ENCODE results near the gene ATP10A. TPM values are rescaled to one million over a fixed set of nuclear protein-coding genes. Genes with fewer than 3 reads are reported as not detected.

ATP10A gene
- total RNA-seq, 1 experiment from 2014 or later, result not detected

GRCh38 chr15:25728816-25729215 lies 134.3 kb downstream of the ATP10A start:
- DNase-seq, result no peak
- H3K27me3 ChIP-seq (ENCODE audit: low read length), result no peaks in the 10 kb centered on the region
- H3K4me1 ChIP-seq (ENCODE audit: low read length), result no peaks in the 10 kb centered on the region
- no peak overlapping the region for H3K9ac ChIP-seq (ENCODE audit: low read length)
- H3K4me2 ChIP-seq (ENCODE audit: low read depth, low read length, poor library complexity, severe bottlenecking), result no peak overlapping the region
- H3K27ac ChIP-seq (ENCODE audit: low read length), result no peak overlapping the region
- H3K4me3 ChIP-seq (ENCODE audit: low read length), result no peak overlapping the region
- no peaks in the 10 kb centered on the region for H4K20me1 ChIP-seq (ENCODE audit: insufficient read depth, low read depth, low read length)
- no peaks in the 10 kb centered on the region for H3K79me2 ChIP-seq (ENCODE audit: low read length)
- no peaks in the 10 kb centered on the region; the same call in 1 of the 2 replicates for H3K9me3 ChIP-seq (ENCODE audit: low read length)
- no peak overlapping the region for H2AFZ ChIP-seq (ENCODE audit: low read length)
- H3K9me2 ChIP-seq (replicated peaks; ENCODE audit: insufficient read depth, low read length), result no peaks in the 10 kb centered on the region
- no peaks in the 10 kb centered on the region for H3K36me3 ChIP-seq (ENCODE audit: insufficient read depth, low read length)

- Histone ChIP-seq H3K4me2 (ENCODE audit: low read depth, low read length, poor library complexity, severe bottlenecking) (no peak overlapping the region), H3K9me3 (ENCODE audit: low read length) (no peaks in the 10 kb centered on the region; the same call in 1 of the 2 replicates), H3K36me3 (ENCODE audit: insufficient read depth, low read length) (no peaks in the 10 kb centered on the region), H3K79me2 (ENCODE audit: low read length) (no peaks in the 10 kb centered on the region), H3K9me2 (replicated peaks; ENCODE audit: insufficient read depth, low read length) (no peaks in the 10 kb centered on the region), H3K4me1 (ENCODE audit: low read length) (no peaks in the 10 kb centered on the region), H3K27me3 (ENCODE audit: low read length) (no peaks in the 10 kb centered on the region), H3K27ac (ENCODE audit: low read length) (no peak overlapping the region), H3K4me3 (ENCODE audit: low read length) (no peak overlapping the region), H3K9ac (ENCODE audit: low read length) (no peak overlapping the region), H2AFZ (ENCODE audit: low read length) (no peak overlapping the region), H4K20me1 (ENCODE audit: insufficient read depth, low read depth, low read length) (no peaks in the 10 kb centered on the region)
- DNase-seq, result no peak
Measured at GRCh38 chr15:25727867-25728600, 135.1 kb downstream of the ATP10A start.

GRCh38 chr15:25727116-25727515 lies 136.0 kb downstream of the ATP10A start:
- Histone ChIP-seq H3K4me1 (ENCODE audit: low read length) (no peaks in the 10 kb centered on the region), H2AFZ (ENCODE audit: low read length) (no peak overlapping the region), H3K9me3 (ENCODE audit: low read length) (no peaks in the 10 kb centered on the region), H3K79me2 (ENCODE audit: low read length) (no peaks in the 10 kb centered on the region), H3K27ac (ENCODE audit: low read length) (no peak overlapping the region), H3K27me3 (ENCODE audit: low read length) (no peaks in the 10 kb centered on the region), H4K20me1 (ENCODE audit: insufficient read depth, low read depth, low read length) (no peaks in the 10 kb centered on the region), H3K9ac (ENCODE audit: low read length) (no peak overlapping the region), H3K4me3 (ENCODE audit: low read length) (no peak overlapping the region), H3K9me2 (replicated peaks; ENCODE audit: insufficient read depth, low read length) (no peaks in the 10 kb centered on the region), H3K36me3 (ENCODE audit: insufficient read depth, low read length) (no peaks in the 10 kb centered on the region), H3K4me2 (ENCODE audit: low read depth, low read length, poor library complexity, severe bottlenecking) (no peak overlapping the region)
- DNase-seq, result no peak

GRCh38 chr15:25725758-25726157 lies 137.4 kb downstream of the ATP10A start:
- no peaks in the 10 kb centered on the region for H3K4me1 ChIP-seq (ENCODE audit: low read length)
- no peaks in the 10 kb centered on the region for H3K36me3 ChIP-seq (ENCODE audit: insufficient read depth, low read length)
- no peaks in the 10 kb centered on the region for H3K27me3 ChIP-seq (ENCODE audit: low read length)
- H3K9ac ChIP-seq (ENCODE audit: low read length), result no peak overlapping the region
- H3K9me2 ChIP-seq (replicated peaks; ENCODE audit: insufficient read depth, low read length), result no peaks in the 10 kb centered on the region
- H2AFZ ChIP-seq (ENCODE audit: low read length), result no peak overlapping the region
- no peaks in the 10 kb centered on the region for H3K79me2 ChIP-seq (ENCODE audit: low read length)
- H3K9me3 ChIP-seq (ENCODE audit: low read length), result no peaks in the 10 kb centered on the region
- no peak overlapping the region for H3K27ac ChIP-seq (ENCODE audit: low read length)
- no peak overlapping the region for H3K4me3 ChIP-seq (ENCODE audit: low read length)
- no peak overlapping the region for H3K4me2 ChIP-seq (ENCODE audit: low read depth, low read length, poor library complexity, severe bottlenecking)
- no peak for DNase-seq
- no peaks in the 10 kb centered on the region for H4K20me1 ChIP-seq (ENCODE audit: insufficient read depth, low read depth, low read length)

- no peak overlapping the region for H3K4me3 ChIP-seq (ENCODE audit: low read length)
- H3K4me2 ChIP-seq (ENCODE audit: low read depth, low read length, poor library complexity, severe bottlenecking), result no peak overlapping the region
- H3K27me3 ChIP-seq (ENCODE audit: low read length), result no peaks in the 10 kb centered on the region
- no peaks in the 10 kb centered on the region for H3K36me3 ChIP-seq (ENCODE audit: insufficient read depth, low read length)
- no peaks in the 10 kb centered on the region for H3K79me2 ChIP-seq (ENCODE audit: low read length)
- no peak for DNase-seq
- H3K27ac ChIP-seq (ENCODE audit: low read length), result no peak overlapping the region
- H2AFZ ChIP-seq (ENCODE audit: low read length), result no peak overlapping the region
- H3K9me3 ChIP-seq (ENCODE audit: low read length), result no peaks in the 10 kb centered on the region
- H3K9me2 ChIP-seq (replicated peaks; ENCODE audit: insufficient read depth, low read length), result no peaks in the 10 kb centered on the region
- no peaks in the 10 kb centered on the region for H4K20me1 ChIP-seq (ENCODE audit: insufficient read depth, low read depth, low read length)
- H3K9ac ChIP-seq (ENCODE audit: low read length), result no peak overlapping the region
- no peaks in the 10 kb centered on the region for H3K4me1 ChIP-seq (ENCODE audit: low read length)
Measured at GRCh38 chr15:25724899-25725298, 138.2 kb downstream of the ATP10A start.

- Histone ChIP-seq H3K4me1 (ENCODE audit: low read length) (no peaks in the 10 kb centered on the region), H3K36me3 (ENCODE audit: insufficient read depth, low read length) (no peaks in the 10 kb centered on the region), H3K9me3 (ENCODE audit: low read length) (peaks cover 3% of the 10 kb centered on the region; the same call in 1 of the 2 replicates), H3K27ac (ENCODE audit: low read length) (no peak overlapping the region), H3K4me3 (ENCODE audit: low read length) (no peak overlapping the region), H3K9me2 (replicated peaks; ENCODE audit: insufficient read depth, low read length) (no peaks in the 10 kb centered on the region), H3K9ac (ENCODE audit: low read length) (no peak overlapping the region), H4K20me1 (ENCODE audit: insufficient read depth, low read depth, low read length) (no peaks in the 10 kb centered on the region), H3K27me3 (ENCODE audit: low read length) (no peaks in the 10 kb centered on the region), H2AFZ (ENCODE audit: low read length) (no peak overlapping the region), H3K4me2 (ENCODE audit: low read depth, low read length, poor library complexity, severe bottlenecking) (no peak overlapping the region), H3K79me2 (ENCODE audit: low read length) (no peaks in the 10 kb centered on the region)
- no peak for DNase-seq
Measured at GRCh38 chr15:25721605-25721955, 141.5 kb downstream of the ATP10A start.

GRCh38 chr15:25719101-25719985 lies 143.8 kb downstream of the ATP10A start:
- no peaks in the 10 kb centered on the region for H3K36me3 ChIP-seq (ENCODE audit: insufficient read depth, low read length)

GRCh38 chr15:25718597-25718996 lies 144.5 kb downstream of the ATP10A start:
- Histone ChIP-seq H3K9me3 (ENCODE audit: low read length) (peaks cover 3% of the 10 kb centered on the region; the same call in 1 of the 2 replicates), H3K9me2 (replicated peaks; ENCODE audit: insufficient read depth, low read length) (no peaks in the 10 kb centered on the region), H3K9ac (ENCODE audit: low read length) (no peak overlapping the region), H3K4me1 (ENCODE audit: low read length) (no peaks in the 10 kb centered on the region), H3K27ac (ENCODE audit: low read length) (no peak overlapping the region), H3K27me3 (ENCODE audit: low read length) (no peaks in the 10 kb centered on the region), H4K20me1 (ENCODE audit: insufficient read depth, low read depth, low read length) (no peaks in the 10 kb centered on the region), H3K79me2 (ENCODE audit: low read length) (no peaks in the 10 kb centered on the region), H3K4me2 (ENCODE audit: low read depth, low read length, poor library complexity, severe bottlenecking) (no peak overlapping the region), H3K36me3 (ENCODE audit: insufficient read depth, low read length) (no peaks in the 10 kb centered on the region), H2AFZ (ENCODE audit: low read length) (no peak overlapping the region), H3K4me3 (ENCODE audit: low read length) (no peak overlapping the region)
- DNase-seq, result no peak

More at GRCh38 chr15:25719101-25719985, 143.8 kb downstream of the ATP10A start:
- Histone ChIP-seq H3K27ac (ENCODE audit: low read length) (no peak overlapping the region), H3K79me2 (ENCODE audit: low read length) (no peaks in the 10 kb centered on the region), H3K27me3 (ENCODE audit: low read length) (no peaks in the 10 kb centered on the region), H3K4me3 (ENCODE audit: low read length) (no peak overlapping the region), H3K4me1 (ENCODE audit: low read length) (no peaks in the 10 kb centered on the region), H3K4me2 (ENCODE audit: low read depth, low read length, poor library complexity, severe bottlenecking) (no peak overlapping the region), H4K20me1 (ENCODE audit: insufficient read depth, low read depth, low read length) (no peaks in the 10 kb centered on the region), H3K9me3 (ENCODE audit: low read length) (peaks cover 3% of the 10 kb centered on the region; the same call in 1 of the 2 replicates), H2AFZ (ENCODE audit: low read length) (no peak overlapping the region), H3K9ac (ENCODE audit: low read length) (no peak overlapping the region), H3K9me2 (replicated peaks; ENCODE audit: insufficient read depth, low read length) (no peaks in the 10 kb centered on the region)
- DNase-seq, result no peak

Measured in Karpas-422 (cell line).